Subcutaneous adipose tissue (tissue), 4 donors: ENCODE measurements around the gene RCSD1. TPM values are rescaled to one million over a fixed set of nuclear protein-coding genes. Genes with fewer than 3 reads are reported as not detected.

Source experiments
- total RNA-seq, 4 donors: library from RNA; depleted of rRNA; stranded (reverse); fragments of >200 nt; gene quantifications; one replicate each; pipeline ENCODE4 v1.1.0, GENCODE V29; 2016
- TF ChIP-seq, protein P1 (sequence below): fragments of 450-650 bp; IDR thresholded peaks from one replicate; pipeline ENCODE4 v1.5.1; 2016; ENCODE audit warnings: low read depth, mild to moderate bottlenecking, control low read depth, antibody characterized with exemption, moderate library complexity

RCSD1 gene
- total RNA-seq, 4 donors from 2014 or later, result 22.5 to 33.3 (median 28.7) TPM

DNA sequence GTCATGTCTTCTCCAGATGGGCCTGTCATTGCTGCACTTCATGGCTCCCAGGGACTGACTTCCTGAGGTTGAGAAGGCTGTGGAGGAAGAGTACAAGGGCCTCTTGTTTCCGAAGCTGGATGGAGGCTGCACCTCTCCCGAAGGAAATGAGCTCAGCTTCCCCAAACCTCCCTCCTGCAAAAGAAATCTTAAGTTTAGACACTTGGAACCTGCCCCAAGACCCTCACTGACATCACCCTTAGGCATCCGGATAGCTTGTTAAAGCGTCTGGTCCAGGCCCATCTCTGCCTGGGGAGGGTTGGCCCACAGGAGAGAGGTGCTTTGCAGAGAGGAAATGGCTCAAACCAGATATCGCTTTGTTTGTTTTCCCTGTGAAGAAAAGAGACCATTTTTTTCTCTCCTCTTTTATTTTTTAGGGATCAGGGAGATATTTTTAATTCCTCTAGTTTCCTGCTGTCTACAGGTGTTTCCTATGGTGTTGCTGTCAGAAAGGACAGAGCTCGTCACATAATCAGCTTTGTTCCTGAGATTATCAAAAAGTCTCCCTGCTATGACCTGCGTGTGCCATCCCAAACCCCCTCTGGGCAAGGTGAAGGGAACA, 25.0 kb downstream of the RCSD1 start:
- TF ChIP-seq, protein P1, sequence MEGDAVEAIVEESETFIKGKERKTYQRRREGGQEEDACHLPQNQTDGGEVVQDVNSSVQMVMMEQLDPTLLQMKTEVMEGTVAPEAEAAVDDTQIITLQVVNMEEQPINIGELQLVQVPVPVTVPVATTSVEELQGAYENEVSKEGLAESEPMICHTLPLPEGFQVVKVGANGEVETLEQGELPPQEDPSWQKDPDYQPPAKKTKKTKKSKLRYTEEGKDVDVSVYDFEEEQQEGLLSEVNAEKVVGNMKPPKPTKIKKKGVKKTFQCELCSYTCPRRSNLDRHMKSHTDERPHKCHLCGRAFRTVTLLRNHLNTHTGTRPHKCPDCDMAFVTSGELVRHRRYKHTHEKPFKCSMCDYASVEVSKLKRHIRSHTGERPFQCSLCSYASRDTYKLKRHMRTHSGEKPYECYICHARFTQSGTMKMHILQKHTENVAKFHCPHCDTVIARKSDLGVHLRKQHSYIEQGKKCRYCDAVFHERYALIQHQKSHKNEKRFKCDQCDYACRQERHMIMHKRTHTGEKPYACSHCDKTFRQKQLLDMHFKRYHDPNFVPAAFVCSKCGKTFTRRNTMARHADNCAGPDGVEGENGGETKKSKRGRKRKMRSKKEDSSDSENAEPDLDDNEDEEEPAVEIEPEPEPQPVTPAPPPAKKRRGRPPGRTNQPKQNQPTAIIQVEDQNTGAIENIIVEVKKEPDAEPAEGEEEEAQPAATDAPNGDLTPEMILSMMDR, result no peak

DNA sequence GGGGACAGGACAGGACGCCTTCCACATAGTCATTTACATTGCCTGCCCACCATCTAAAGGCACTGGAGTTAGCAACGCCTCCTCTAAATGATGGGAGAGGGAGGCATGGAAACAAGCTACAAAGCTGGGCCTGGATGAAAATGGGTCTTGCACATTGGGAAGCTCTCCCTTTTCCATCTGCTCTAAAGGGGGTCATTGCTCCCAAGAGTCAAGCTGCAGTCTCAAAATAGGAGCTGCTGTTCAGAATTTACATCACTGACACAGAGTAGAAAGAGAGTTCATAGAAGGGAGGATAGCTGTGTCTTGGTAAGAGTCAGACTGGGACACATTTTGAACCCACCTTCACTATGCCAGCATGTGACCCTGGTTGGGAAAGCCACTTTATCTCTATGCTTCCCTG, 26.6 kb downstream of the RCSD1 start:
- TF ChIP-seq, protein P1, result no peak

DNA sequence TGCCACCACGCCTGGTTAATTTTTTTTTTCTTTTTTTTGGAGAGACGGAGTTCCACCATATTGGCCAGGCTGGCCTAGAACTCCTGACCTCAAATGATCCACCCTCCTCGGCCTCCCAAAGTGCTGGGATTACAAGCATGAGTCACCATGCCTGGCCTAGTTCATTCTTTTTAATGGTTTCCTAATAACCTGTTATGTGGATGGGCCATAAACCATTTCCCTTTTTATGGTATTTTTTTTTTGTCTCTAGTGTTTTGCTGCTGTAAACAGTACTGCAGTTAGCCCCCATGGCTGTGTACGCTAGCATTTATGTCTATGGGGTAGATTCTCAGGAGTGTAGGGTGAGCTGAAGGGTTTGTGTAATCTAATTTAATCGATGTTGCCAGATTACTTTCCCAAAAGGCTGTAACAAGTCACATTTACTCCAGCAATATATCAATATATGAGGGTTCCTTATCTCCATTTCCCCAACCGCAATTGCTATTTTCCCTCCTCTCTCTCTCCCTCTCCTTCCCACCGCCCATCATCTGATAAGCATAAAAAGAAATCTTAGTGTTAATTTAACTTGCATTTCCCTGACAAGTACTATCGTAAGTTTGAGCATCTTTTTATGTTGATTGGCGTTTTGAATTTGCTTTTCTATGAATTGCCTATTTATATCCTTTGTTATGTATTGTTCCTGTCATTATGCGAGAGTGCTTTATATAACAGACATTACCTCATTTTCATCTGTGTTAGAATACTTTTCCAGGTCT, 28.7 kb downstream of the RCSD1 start:
- TF ChIP-seq, protein P1, result no peak

DNA sequence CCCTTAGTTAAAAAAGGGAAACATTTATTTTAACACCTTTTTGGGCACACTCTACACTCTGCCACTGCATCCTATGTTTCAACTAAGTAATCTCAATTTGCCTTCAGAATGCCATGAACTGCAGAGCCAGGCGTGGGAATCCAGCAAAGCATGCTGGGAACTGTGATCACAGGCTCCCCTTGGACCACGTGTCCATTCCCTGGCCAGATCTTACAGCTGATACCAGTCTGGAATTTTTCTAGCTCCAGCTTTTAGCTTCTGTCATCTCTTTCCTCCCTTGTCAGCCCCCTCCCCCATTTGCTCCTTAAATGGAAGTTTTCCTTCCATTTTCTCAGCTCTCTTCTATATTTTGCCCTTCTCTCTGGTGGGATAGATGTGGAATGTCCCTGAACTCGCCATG, 29.4 kb downstream of the RCSD1 start:
- TF ChIP-seq, protein P1, result no peak

DNA sequence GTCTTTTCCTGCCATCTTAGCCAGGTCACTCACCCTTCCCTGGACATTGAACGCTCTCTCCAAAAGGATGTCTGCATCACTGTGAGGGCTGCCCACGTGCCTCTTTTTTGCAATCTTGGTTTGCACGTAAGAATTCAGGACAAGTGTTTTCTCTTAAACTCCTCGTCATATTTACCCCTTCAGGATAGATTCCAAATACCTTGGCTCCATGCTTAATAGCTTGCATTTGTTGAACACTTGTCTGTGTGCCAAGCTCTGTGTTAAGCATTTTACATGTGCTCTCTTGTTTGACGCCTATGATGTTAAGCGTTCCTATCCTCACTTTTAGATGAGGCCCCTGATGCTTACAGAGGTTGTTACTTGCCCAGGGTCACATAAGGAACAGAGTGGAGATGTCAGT, 29.8 kb downstream of the RCSD1 start:
- TF ChIP-seq, protein P1, result no peak

DNA sequence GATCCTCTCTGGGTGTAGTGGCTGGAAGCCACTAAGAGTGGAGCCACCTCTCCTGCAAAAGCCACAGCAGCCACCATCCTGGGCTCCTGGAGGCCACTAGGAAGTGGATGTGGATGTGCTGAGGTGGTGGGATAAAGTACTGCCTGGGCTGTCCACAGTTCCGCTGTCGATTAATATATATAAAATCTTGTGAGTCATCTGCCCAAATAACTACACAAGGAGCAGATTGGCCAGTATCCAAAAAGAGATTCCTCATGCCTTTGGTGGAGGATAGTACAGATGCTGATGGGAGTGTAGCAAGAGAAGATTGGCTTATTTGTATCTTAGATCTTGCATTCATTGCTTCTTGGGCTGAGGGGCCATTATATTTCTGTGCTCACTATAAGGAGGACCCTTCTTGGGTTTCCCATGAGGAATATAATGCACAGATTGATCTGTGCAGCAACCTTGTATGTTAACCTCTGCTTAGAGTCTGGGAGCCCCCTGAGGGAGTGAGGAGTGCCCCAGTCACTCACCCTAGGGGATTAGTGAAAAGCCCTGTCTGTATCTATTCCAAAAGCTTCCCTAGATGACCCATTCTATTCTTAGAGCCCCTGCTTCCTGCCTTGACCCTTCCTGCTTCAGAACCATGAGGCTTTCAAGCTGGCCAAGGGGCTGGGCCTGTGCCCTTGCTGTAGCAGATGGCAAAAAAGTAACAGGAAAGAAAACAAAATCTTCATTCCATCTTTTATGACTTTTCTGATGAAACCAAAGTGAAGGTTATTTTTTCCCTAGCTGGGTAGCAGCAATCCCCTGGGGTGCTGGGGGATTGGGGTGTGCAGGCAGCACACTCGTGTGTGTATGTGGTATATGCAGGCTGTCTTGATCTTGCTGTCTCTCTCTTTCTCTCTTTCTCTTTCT, 31.7 kb downstream of the RCSD1 start:
- TF ChIP-seq, protein P1, result no peak
